B cell (primary cell): ENCODE results near the gene SRRM5. TPM values are rescaled to one million over a fixed set of nuclear protein-coding genes. Genes with fewer than 3 reads are reported as not detected.

Experiments
- ATAC-seq: fragments of 200-7000 bp; cut with Tn5 transposase; one replicate; pipeline ENCODE4 v1.10.0; 2021; ENCODE audit warnings: low read depth, mild to moderate bottlenecking, moderate number of reproducible peaks, moderate library complexity
- CTCF ChIA-PET: fragments of 350-600 bp; sonication (Branson Sonifier 250); formaldehyde crosslinking; loops from one replicate; lab custom pipeline; 2021; ENCODE audit warnings: antibody characterized with exemption, inconsistent platforms; lab: Charles Lee
- POLR2A ChIA-PET: fragments of 350-600 bp; sonication (Branson Sonifier 250); formaldehyde crosslinking; loops from one replicate; lab custom pipeline; 2021; ENCODE audit warnings: antibody characterized with exemption; lab: Charles Lee
- DNase-seq: peaks from one replicate; pipeline ENCODE4 v3.0.0; 2013
- H2AFZ ChIP-seq: 2 replicates; pipeline ENCODE4 v1.6.1; 2012; ENCODE audit warnings: mild to moderate bottlenecking, low read depth, low read length; ENCODE audit not compliant: insufficient read depth, poor library complexity, severe bottlenecking
- H3K27ac ChIP-seq, 2 donors: 1 replicate in 1 of 2; 2 replicates in 1 of 2; pipeline ENCODE4 v1.5.1; 2012 to 2013; ENCODE audit warnings: low read length in 2 of 2, mild to moderate bottlenecking in 2 of 2, moderate library complexity in 1 of 2
- H3K27me3 ChIP-seq, 4 experiments: fragments of 200-600 bp in 1 of 4; sonication (generic) in 1 of 4; replicated peaks in 1 of 4; 1 replicate in 2 of 4; 2 replicates in 2 of 4; pipeline versions ENCODE4 v1.6.1 to v1.7.0; 2013 to 2016; ENCODE audit warnings: low read length in 3 of 4, mild to moderate bottlenecking in 2 of 4, mixed read lengths in 1 of 4, moderate library complexity in 1 of 4; ENCODE audit not compliant: insufficient read depth in 4 of 4, control insufficient read depth in 3 of 4; ENCODE audit errors: control extremely low read depth in 1 of 4
- H3K36me3 ChIP-seq, 2 experiments: replicated peaks in 1 of 2; 1 replicate in 1 of 2; 2 replicates in 1 of 2; pipeline versions ENCODE4 v1.6.1 to v1.7.1; 2013; ENCODE audit warnings: low read length in 1 of 2; ENCODE audit not compliant: insufficient read depth in 2 of 2, control insufficient read depth in 1 of 2; ENCODE audit errors: control extremely low read depth in 1 of 2, extremely low read depth in 1 of 2
- H3K4me1 ChIP-seq, 2 donors: fragments of 200-600 bp in 1 of 2; sonication (generic) in 1 of 2; 1 replicate in 1 of 2; 2 replicates in 1 of 2; pipeline versions ENCODE4 v1.5.1 to v1.6.1; 2013 to 2017; ENCODE audit warnings: low read length in 2 of 2; ENCODE audit not compliant: control insufficient read depth in 2 of 2, insufficient read depth in 2 of 2
- H3K4me2 ChIP-seq: replicated peaks from 2 replicates; pipeline ENCODE3; 2012; ENCODE audit warnings: mild to moderate bottlenecking, low read depth, low read length; ENCODE audit not compliant: poor library complexity, severe bottlenecking
- H3K4me3 ChIP-seq, 5 experiments: fragments of 200-600 bp in 1 of 5; sonication (generic) in 1 of 5; 1 replicate in 3 of 5; 2 replicates in 2 of 5; pipeline versions ENCODE4 v1.5.1 to v1.7.0; 2011 to 2016; ENCODE audit warnings: low read length in 4 of 5, mild to moderate bottlenecking in 4 of 5, low read depth in 2 of 5, control low read depth in 1 of 5, moderate library complexity in 1 of 5; ENCODE audit not compliant: insufficient read depth in 1 of 5; ENCODE audit errors: control extremely low read depth in 1 of 5, extremely low read depth in 1 of 5
- H3K79me2 ChIP-seq: fragments of 200-600 bp; sonication (generic); one replicate; pipeline ENCODE4 v1.6.0; 2016; ENCODE audit warnings: low read length; ENCODE audit not compliant: control insufficient read depth, insufficient read depth
- H3K9ac ChIP-seq: fragments of 200-600 bp; sonication (generic); 2 replicates; pipeline ENCODE4 v1.6.1; 2017; ENCODE audit warnings: mild to moderate bottlenecking, low read length, moderate library complexity
- H3K9me3 ChIP-seq, 3 donors: one replicate each; pipeline versions ENCODE4 v1.6.1 to v1.7.1; 2013; ENCODE audit warnings: low read length in 2 of 3; ENCODE audit not compliant: control insufficient read depth in 2 of 3, insufficient read depth in 1 of 3; ENCODE audit errors: control extremely low read depth in 1 of 3
- H4K20me1 ChIP-seq: 2 replicates; pipeline ENCODE4 v1.6.0; 2012; ENCODE audit warnings: mild to moderate bottlenecking, low read length; ENCODE audit not compliant: insufficient read depth, control insufficient read depth, poor library complexity, severe bottlenecking
- H3K27ac Mint-ChIP-seq: one replicate; pipeline ENCODE4 v1.8.0; 2021; ENCODE audit warnings: mixed read lengths
- H3K27me3 Mint-ChIP-seq: one replicate; pipeline ENCODE4 v1.8.0; 2021; ENCODE audit warnings: mixed read lengths
- H3K4me1 Mint-ChIP-seq: one replicate; pipeline ENCODE4 v1.8.0; 2021; ENCODE audit warnings: mixed read lengths
- H3K4me3 Mint-ChIP-seq: one replicate; pipeline ENCODE4 v1.8.0; 2021; ENCODE audit warnings: mixed read lengths
- H3K9me3 Mint-ChIP-seq: one replicate; pipeline ENCODE4 v1.8.0; 2022; ENCODE audit warnings: mixed read lengths; ENCODE audit not compliant: insufficient read depth
- EZH2 ChIP-seq: IDR thresholded peaks from 2 replicates; pipeline ENCODE4 v1.6.1; 2012; ENCODE audit warnings: borderline replicate concordance, low read depth, mild to moderate bottlenecking, moderate library complexity, low read length; ENCODE audit not compliant: insufficient read depth, poor library complexity, severe bottlenecking
- WGBS: methylation state at CpG from one replicate; pipeline ENCODE4 v1.1.5; 2013; ENCODE audit warnings: missing lambda C conversion rate; ENCODE audit not compliant: insufficient coverage; 5-methylcytosine and 5-hydroxymethylcytosine counted together
- intact Hi-C: fragments of 100-400 bp; cut with micrococcal nuclease; formaldehyde crosslinking; loops from one replicate; pipeline ENCODE4 v1.10.0; 2022
- polyA minus RNA-seq: library from RNA; depleted of rRNA, polyadenylated mRNA; stranded (reverse); fragments of >200 nt; gene quantifications from 2 replicates; pipeline ENCODE4 v1.2.3, GENCODE V29; 2012
- polyA plus RNA-seq: library from polyadenylated mRNA; depleted of rRNA; stranded (reverse); fragments of >200 nt; gene quantifications from 2 replicates; pipeline ENCODE4 v1.2.3, GENCODE V29; 2012
- total RNA-seq, 2 donors: library from RNA; stranded (reverse); fragments of 120-200 nt in 1 of 2; gene quantifications; 1 replicate in 1 of 2; 2 replicates in 1 of 2; pipeline versions ENCODE4 v1.2.3 to v1.2.4, GENCODE V29; 2013 to 2022
- TF ChIP-seq, protein P1 (sequence below): fragments of 200-600 bp; IDR thresholded peaks from one replicate; pipeline ENCODE4 v1.8.0; 2022; ENCODE audit warnings: antibody characterized with exemption, mild to moderate bottlenecking

SRRM5 gene, protein sequence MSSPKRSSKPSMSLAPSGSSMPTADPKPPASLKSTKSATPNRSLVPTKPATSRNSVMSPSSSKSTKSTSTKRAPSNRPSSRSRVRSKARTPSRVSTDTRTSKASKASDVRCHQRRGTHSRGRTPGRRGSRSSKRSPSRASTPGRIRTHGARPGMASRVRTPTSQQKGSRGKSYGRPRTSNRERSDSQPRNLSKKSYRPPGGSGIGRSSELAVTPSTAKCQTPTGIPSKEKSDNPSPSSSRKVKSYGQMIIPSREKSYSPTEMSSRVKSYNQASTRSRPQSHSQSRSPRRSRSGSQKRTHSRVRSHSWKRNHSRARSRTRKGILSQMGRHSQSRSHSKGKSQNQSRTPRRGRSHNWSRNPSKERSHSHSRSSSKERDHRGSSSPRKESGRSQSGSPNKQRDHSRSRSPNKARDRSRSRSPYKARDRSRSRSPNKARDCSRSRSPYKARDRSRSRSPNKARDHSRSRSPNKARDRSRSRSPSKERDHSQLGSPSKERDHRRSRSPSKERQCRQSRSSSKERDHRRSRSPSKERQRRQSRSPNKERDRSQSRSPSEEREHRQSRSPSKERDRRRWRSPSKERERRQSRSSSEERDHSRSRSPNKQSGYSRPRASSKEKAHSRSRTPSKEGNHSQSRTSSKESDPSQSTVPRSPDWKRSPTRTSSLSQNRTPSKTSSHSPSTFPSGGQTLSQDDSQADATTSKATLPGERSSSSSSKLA
- total RNA-seq (0.63 and 0.64 TPM in 2 replicates), polyA plus RNA-seq (1.4 and 1.9 TPM in 2 replicates), polyA minus RNA-seq (0.60 and 0.93 TPM in 2 replicates)
- total RNA-seq (2013): 0.19 TPM

DNA sequence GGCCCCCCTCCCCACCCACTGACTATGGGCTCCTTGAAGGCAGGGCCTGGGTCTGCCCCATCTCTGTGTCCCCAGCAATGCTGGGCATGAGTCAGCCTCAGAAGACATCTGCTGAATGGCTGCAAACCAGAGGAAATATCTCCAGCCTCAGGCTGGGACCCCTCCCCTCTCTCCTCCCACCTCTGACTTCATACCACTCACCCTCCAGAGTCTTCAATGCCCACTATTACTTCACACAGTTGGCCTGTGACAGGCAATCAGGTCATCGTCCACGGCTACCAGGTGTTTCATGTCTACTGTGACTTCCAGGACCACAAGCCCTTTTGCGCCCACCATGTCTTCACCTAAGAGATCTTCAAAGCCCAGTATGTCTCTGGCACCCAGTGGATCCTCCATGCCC lies at the start of gene SRRM5:
Gene SRRM5 (plus strand): TSS at position 301 of the 400 bp plus-strand sequence. CDS start 34 bp downstream, at position 335.
- Histone ChIP-seq H3K27ac (no peak within 1 kb of the TSS), H3K4me1 (peaks cover 3 to 8% of the 10 kb centered on the region in 2 donors), H3K4me2 (no peak within 1 kb of the TSS), H3K9ac (no peak within 1 kb of the TSS), H3K4me3 (no peak within 1 kb of the TSS), H2AFZ (no peak within 1 kb of the TSS), H4K20me1 (peaks cover 6% of the 10 kb centered on the region), H3K79me2 (peaks cover 36% of the 10 kb centered on the region), H3K9me3 (no peaks in the 10 kb centered on the region), H3K36me3 (peaks cover 0 to 26% of the 10 kb centered on the region in 2 experiments), H3K27me3 (no peaks in the 10 kb centered on the region)
- no peaks in the 10 kb centered on the region for H3K9me3 Mint-ChIP-seq
- H3K4me3 Mint-ChIP-seq: no peak within 1 kb of the TSS
- H3K27ac Mint-ChIP-seq: no peak within 1 kb of the TSS
- TF ChIP-seq, protein P1, sequence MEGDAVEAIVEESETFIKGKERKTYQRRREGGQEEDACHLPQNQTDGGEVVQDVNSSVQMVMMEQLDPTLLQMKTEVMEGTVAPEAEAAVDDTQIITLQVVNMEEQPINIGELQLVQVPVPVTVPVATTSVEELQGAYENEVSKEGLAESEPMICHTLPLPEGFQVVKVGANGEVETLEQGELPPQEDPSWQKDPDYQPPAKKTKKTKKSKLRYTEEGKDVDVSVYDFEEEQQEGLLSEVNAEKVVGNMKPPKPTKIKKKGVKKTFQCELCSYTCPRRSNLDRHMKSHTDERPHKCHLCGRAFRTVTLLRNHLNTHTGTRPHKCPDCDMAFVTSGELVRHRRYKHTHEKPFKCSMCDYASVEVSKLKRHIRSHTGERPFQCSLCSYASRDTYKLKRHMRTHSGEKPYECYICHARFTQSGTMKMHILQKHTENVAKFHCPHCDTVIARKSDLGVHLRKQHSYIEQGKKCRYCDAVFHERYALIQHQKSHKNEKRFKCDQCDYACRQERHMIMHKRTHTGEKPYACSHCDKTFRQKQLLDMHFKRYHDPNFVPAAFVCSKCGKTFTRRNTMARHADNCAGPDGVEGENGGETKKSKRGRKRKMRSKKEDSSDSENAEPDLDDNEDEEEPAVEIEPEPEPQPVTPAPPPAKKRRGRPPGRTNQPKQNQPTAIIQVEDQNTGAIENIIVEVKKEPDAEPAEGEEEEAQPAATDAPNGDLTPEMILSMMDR: no peak
- TF ChIP-seq EZH2: no peak
- POLR2A ChIA-PET: no interaction called here
- no peak for ATAC-seq
- no peak for DNase-seq
- intact Hi-C loops: no loop called here
- CTCF ChIA-PET: no interaction called here
- no peaks in the 10 kb centered on the region for H3K27me3 Mint-ChIP-seq
- 98% methylated on average over 3 of the region's 3 CpGs for WGBS
- peaks cover 6% of the 10 kb centered on the region for H3K4me1 Mint-ChIP-seq
